ENCODE results near the gene HS6ST3.
A peak's percentile ranks its signal among the peaks of the same experiment; 100 is the strongest.

The HS6ST3 gene

GRCh38 chr13:96804174-96804573 lies 714.3 kb downstream of the HS6ST3 start:
- no peak for DNase-seq

- DNase-seq = no peak
These were observed 716.8 kb downstream of the HS6ST3 start for GRCh38 chr13:96806746-96807145.

GRCh38 chr13:96809366-96810096 lies 719.6 kb downstream of the HS6ST3 start:
- no peak for DNase-seq

GRCh38 chr13:96810104-96810503 lies 720.2 kb downstream of the HS6ST3 start:
- DNase-seq = no peak

- no peak for DNase-seq
These were observed 721.1 kb downstream of the HS6ST3 start for GRCh38 chr13:96811049-96811448.

- no peak for DNase-seq
These were observed 726.4 kb downstream of the HS6ST3 start for GRCh38 chr13:96816261-96816660.

- DNase-seq = no peak
These were observed 727.0 kb downstream of the HS6ST3 start for GRCh38 chr13:96816874-96817273.

GRCh38 chr13:96817336-96817941 lies 727.5 kb downstream of the HS6ST3 start:
- DNase-seq = peak; percentile 2

- DNase-seq = no peak
These were observed 729.5 kb downstream of the HS6ST3 start for GRCh38 chr13:96819375-96819774.

GRCh38 chr13:96821381-96821780 lies 731.5 kb downstream of the HS6ST3 start:
- no peak for DNase-seq

GRCh38 chr13:96821971-96822370 lies 732.1 kb downstream of the HS6ST3 start:
- DNase-seq = no peak

GRCh38 chr13:96822895-96823294 lies 733.0 kb downstream of the HS6ST3 start:
- DNase-seq = no peak

GRCh38 chr13:96824140-96824539 lies 734.2 kb downstream of the HS6ST3 start:
- DNase-seq = peak; percentile 56

GRCh38 chr13:96825653-96826052 lies 735.7 kb downstream of the HS6ST3 start:
- no peak for DNase-seq

GRCh38 chr13:96834626-96835025 lies 744.7 kb downstream of the HS6ST3 start:
- DNase-seq = no peak

GRCh38 chr13:96835546-96835945 lies 745.6 kb downstream of the HS6ST3 start:
- DNase-seq = no peak

- no peak for DNase-seq
These were observed 746.8 kb downstream of the HS6ST3 start for GRCh38 chr13:96836733-96837132.

GRCh38 chr13:96837809-96838208 lies 747.9 kb downstream of the HS6ST3 start:
- DNase-seq = no peak

- no peak for DNase-seq
These were observed 754.3 kb downstream of the HS6ST3 start for GRCh38 chr13:96844195-96844594.

GRCh38 chr13:96844616-96845015 lies 754.7 kb downstream of the HS6ST3 start:
- DNase-seq = no peak

GRCh38 chr13:96848286-96848685 lies 758.4 kb downstream of the HS6ST3 start:
- DNase-seq = no peak

- DNase-seq = no peak
These were observed 759.2 kb downstream of the HS6ST3 start for GRCh38 chr13:96849091-96849490.

GRCh38 chr13:96850538-96851145 lies 760.7 kb downstream of the HS6ST3 start:
- DNase-seq = no peak

- DNase-seq = no peak
These were observed 762.0 kb downstream of the HS6ST3 start for GRCh38 chr13:96851856-96852445.

Measured in inflammatory macrophage treated with lipopolysaccharide for 4 hours (primary cell).